Globus pallidus (tissue), 1 donor: ENCODE measurements around the gene CCDC40.

Experiments
- DNase-seq: peaks from one replicate; pipeline ENCODE4 v3.0.0-alpha.2; 2015; ENCODE audit warnings: low spot score

Gene CCDC40

GRCh38 chr17:80101946-80102663 is 65.7 kb downstream of the CCDC40 start:
- peak; percentile 16 for DNase-seq

GRCh38 chr17:80102664-80103448 is 66.4 kb downstream of the CCDC40 start:
- DNase-seq = no peak

- no peak for DNase-seq
Observed at GRCh38 chr17:80103449-80104085, 67.1 kb downstream of the CCDC40 start.

- DNase-seq = no peak
Observed at GRCh38 chr17:80104321-80104955, 68.0 kb downstream of the CCDC40 start.

GRCh38 chr17:80104956-80105375 is 68.5 kb downstream of the CCDC40 start:
- no peak for DNase-seq

- peak; percentile 31 for DNase-seq
Observed at GRCh38 chr17:80105762-80106161, 69.3 kb downstream of the CCDC40 start.

GRCh38 chr17:80106176-80106575 is 69.7 kb downstream of the CCDC40 start:
- DNase-seq = no peak

GRCh38 chr17:80106751-80107150 is 70.3 kb downstream of the CCDC40 start:
- DNase-seq = no peak

GRCh38 chr17:80107231-80108021 is 71.0 kb downstream of the CCDC40 start:
- DNase-seq = no peak

- no peak for DNase-seq
Observed at GRCh38 chr17:80108036-80108971, 71.9 kb downstream of the CCDC40 start.

GRCh38 chr17:80109066-80109660 is 72.7 kb downstream of the CCDC40 start:
- DNase-seq = no peak

- DNase-seq = no peak
Observed at GRCh38 chr17:80109713-80110446, 73.4 kb downstream of the CCDC40 start.

GRCh38 chr17:80110447-80110812 is 74.0 kb downstream of the CCDC40 start:
- no peak for DNase-seq

GRCh38 chr17:80110927-80111701 is 74.7 kb downstream of the CCDC40 start:
- DNase-seq = no peak

- DNase-seq = no peak
Observed at GRCh38 chr17:80111702-80112470, 75.4 kb downstream of the CCDC40 start.

- DNase-seq = no peak
Observed at GRCh38 chr17:80112471-80113032, 76.1 kb downstream of the CCDC40 start.

GRCh38 chr17:80113033-80113484 is 76.6 kb downstream of the CCDC40 start:
- no peak for DNase-seq
